GM19438 (cell line): Measurements from ENCODE around the gene SERTAD3.
"Not testable (repeated sequence)": the region's sequence is repeated elsewhere in the genome, so short reads cannot be mapped to it uniquely, and the experiment has no call there.

Source experiments
- ATAC-seq: cut with Tn5 transposase; IDR thresholded peaks from one replicate; pipeline ENCODE4 v1.9.1; 2021; ENCODE audit warnings: low read depth; ENCODE audit not compliant: unreplicated experiment

SERTAD3 gene, protein sequence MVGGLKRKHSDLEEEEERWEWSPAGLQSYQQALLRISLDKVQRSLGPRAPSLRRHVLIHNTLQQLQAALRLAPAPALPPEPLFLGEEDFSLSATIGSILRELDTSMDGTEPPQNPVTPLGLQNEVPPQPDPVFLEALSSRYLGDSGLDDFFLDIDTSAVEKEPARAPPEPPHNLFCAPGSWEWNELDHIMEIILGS

DNA sequence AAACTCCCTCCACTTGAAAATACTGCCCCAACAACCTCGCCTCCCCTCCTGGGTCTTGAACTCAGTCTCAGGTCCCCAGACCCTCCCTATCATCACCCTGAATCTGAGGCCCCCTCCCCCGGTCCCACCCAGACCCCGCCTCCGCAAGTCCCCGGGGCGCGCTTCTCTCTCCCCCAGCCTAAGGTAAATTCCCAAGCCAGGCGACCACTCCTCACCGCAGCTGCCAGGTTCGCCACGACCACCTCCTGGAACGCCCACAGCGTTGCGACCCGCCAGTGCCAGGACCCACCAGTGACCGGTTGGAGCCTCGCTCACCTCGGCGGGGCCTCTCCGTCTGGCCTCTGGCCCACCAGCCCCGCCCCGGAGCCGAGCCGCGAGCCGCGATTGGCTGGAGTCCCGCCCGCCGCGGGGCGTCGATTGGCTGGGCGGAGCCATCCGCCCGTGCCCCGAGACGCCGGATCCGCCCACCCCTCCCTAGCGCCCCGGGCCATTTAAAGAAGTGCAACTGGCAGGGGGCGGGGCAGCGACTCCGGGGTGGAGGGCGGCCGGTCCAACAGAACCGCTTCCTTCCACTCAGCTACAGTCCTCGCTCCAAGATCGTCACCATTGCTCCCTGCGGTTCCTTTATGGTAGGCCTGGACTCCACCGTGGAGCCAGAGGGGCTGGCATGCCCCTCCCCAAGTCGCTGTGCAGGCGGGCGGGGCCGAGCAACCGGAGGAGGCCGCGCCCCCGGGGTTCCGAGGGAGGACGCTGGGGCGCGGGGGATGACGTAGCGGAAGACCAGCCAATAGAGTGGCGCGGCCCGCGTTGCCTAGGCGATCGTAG lies at the start of gene SERTAD3:
SERTAD3 (minus strand) TSS at position 336 of the 825 bp plus-strand sequence. CDS start 2,255 bp downstream, outside the sequence.
- peak; percentile 55 for ATAC-seq

DNA sequence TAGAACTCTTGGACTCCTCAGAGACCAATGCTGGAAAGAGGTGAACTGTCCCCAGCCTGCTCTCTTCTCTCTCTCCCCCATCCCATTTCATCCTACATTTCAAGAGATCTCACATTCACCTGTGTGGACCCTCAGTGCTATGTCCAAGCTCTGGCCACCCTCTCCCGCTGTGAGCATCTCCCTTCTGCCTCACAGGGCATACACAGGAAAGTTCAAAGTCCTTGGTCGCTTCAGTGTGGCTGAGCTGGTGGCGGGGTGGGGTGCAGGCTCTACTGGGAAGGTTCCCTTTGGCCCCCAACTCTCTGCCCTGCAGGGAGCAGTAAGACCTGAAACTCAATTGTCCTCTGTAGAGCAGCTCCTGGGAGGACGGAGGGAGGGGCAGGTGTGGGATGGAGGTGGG lies 49.6 kb upstream of the SERTAD3 start:
- no peak for ATAC-seq

DNA sequence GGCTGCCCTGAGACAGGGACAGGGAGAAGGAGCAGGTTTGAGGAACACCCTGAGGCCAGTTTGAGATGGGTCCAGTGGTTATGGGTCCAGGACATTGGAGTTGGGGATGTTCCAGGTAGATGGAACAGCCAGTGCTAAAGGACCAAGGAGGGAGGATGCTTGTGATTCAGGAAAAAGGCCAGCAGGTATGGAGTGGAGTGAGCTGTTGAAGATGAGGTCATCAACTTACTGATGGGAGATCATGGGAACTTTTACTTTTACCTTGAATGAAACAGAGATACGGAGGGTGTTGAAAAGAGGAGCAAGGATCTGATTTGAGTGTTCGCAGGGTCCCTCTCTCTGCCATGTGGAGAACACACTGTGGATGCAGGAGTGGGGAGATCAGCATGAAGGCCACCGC lies 48.1 kb upstream of the SERTAD3 start:
- ATAC-seq, result no peak

DNA sequence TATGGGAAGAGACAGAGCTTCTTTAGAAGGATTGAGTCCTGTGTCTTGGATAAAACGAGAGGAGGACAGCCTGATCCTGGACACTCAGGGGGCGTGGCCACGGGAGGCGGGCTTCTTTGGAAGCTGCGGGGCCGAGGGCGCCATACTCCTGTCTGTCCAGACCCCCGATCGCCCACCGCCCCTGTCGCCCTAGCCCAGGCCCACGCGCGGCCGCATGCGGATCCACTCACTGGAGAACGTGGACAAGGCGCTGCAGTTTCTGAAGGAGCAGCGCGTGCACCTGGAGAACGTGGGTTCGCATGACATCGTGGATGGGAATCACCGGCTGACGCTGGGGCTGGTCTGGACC lies 45.7 kb upstream of the SERTAD3 start:
- ATAC-seq, result no peak

DNA sequence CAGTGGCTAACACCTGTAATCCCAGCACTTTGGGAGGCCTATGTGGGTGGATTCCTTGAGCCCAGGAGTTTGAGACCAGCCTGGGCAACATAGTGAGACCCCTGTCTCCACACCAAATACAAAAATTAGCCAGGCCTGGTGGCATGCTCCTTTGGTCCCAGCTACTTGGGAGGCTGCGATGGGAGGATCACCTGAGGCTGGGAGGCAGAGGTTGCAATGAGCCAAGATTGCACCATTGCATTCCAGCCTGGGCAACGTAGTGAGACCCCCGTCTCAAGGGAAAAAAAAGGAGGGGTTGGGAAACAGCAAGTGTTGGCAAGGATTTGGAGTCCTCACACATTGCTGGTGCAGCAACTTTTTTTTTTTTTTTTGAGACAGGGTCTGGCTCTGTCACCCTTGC lies 41.9 kb upstream of the SERTAD3 start:
- no peak for ATAC-seq

DNA sequence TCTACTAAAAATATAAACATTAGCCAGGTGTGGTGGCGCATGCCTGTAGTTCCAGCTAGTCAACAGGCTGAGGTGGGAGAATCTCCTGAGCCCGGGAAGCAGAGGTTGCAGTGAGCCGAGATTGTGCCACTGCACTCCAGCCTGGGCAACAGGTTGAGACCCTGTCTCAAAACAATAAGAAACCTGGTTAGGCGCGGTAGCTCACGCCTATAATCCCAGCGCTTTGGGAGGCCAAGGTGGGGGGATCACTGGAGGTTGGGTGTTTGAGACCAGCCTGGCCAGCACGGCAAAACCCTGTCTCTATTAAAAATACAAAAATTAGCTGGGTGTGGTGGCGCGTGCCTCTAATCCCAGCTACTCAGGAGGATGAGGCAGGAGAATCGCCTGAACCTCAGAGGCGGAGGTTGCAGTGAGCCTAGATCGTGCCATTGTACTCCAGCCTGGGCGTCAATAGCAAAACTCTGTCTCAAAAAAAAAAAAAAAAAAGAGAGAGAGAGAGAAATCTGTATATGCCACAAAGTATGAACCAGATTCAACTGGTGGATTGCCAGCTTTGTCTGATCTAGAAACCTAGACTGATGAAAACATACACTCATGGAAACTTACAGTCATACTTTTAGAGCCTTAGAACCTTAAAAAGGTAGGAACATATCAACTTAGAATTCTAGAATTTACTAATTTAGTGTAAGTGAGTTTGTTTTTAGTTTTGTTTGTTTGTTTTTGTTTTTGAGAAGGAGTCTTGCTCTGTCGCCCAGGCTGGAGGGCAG lies 31.9 kb upstream of the SERTAD3 start:
- not testable (repeated sequence) for ATAC-seq

DNA sequence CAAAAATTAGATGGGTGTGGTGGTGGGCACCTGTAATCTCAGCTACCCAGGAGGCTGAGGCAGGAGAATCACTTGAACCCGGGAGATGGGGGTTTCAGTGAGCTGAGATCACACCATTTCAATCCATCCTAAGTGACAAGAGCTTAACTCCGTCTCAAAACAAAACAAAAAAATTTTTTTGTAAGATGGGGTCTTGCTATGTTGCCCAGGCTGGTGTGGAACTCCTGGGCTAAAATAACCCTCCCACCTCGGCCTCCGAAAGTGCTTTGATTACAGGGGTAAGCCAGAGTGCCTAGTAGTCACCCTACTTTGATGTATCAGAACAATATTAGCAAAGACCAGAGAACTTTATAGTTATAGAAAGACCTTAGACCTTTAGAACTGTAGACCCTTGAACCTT lies 30.6 kb upstream of the SERTAD3 start:
- ATAC-seq, result no peak

DNA sequence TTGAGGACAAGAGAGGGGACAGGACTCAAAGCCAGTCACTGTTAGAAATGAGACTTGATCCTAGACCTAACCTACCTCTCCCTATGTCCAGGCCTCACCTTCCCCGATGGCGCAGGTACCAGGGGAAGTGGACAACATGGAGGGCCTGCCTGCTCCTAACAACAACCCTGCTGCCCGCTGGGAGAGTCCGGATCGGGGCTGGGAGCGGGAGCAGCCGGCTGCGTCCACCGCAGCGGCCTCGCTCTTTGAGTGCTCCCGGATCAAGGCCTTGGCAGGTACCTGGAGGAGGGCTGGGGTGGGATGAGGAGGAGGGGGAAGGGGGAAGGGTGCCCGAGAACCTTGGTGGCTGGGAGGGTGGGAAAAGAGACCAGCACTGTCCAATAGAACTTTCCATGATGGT lies 28.4 kb upstream of the SERTAD3 start:
- ATAC-seq, result no peak

DNA sequence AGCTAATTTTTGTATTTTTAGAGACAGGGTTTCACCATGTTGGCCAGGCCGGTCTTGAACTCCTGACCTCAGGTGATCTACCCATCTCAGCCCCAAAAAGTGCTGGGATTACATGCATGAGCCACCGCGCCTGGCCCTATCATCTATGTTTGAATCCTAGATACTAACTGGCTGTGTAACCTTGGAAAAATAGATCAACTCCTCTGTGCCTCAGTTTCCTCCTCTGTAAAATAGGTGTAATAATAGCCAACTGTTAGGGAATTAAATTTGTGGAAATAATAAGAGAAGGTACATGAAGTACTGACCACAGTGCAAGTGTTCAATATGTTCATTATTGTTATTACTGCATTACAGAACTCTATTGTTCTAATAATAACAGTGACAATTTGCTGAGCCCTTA lies 27.0 kb upstream of the SERTAD3 start:
- no peak for ATAC-seq

DNA sequence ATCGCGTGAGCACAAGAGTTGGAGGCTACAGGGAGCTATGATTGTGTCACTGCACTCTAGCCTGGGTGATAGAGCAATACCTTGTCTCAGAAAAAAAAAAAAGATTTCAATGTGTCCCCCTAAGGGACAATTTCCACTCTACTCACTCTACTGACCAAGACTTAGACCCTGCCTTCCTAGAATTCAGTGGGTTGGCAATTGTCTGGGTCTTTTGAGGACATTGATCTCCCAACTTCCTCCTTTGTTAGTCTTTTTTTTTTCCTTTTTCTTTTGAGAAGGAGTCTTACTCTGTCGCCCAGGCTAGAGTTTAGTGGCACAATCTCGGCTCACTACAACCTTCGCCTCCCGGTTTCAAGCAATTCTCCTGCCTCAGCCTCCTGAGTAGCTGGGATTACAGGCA lies 24.9 kb upstream of the SERTAD3 start:
- ATAC-seq, result no peak

DNA sequence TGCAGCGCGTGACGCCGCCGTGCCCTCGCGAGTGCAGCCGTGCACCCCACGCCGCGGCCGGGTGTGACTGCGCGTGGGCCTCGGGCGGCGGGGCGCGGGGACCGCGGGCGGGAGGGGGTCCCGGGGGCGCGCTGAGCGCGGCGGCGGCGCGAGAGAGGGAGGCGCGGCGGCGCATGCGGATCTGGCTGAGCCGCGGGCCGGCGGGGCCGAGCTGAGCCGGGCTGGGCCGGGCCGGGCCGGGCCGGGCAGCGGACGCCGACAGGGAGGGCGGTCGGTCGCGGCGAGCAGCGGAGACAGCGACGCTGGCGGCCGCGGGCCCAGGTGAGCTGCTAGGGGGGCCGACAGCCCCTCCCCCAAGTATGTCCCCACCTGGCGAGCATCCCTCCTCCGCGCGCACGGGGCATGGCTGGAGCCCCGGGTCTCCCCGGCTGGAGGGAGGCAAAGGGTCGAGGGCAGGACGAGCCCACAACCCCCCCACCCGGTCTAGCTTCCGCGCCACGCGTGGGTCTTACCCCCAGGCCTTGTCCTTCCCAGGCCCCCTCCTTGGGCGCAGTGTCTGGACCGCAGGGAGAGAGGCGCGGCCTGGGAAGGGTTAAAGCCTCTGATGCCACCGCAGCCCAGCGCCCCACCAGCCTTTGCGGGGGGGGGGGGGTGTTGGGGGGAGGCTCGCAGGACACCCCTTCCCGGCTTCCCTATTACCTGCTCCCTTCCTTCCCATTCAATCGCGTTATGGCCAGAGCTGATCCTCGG lies 23.0 kb upstream of the SERTAD3 start, which contains the start of gene SPTBN4:
SPTBN4 (plus strand) TSS at position 17 of the 750 bp plus-strand sequence. CDS start 5,621 bp downstream, outside the sequence.
- no peak for ATAC-seq

DNA sequence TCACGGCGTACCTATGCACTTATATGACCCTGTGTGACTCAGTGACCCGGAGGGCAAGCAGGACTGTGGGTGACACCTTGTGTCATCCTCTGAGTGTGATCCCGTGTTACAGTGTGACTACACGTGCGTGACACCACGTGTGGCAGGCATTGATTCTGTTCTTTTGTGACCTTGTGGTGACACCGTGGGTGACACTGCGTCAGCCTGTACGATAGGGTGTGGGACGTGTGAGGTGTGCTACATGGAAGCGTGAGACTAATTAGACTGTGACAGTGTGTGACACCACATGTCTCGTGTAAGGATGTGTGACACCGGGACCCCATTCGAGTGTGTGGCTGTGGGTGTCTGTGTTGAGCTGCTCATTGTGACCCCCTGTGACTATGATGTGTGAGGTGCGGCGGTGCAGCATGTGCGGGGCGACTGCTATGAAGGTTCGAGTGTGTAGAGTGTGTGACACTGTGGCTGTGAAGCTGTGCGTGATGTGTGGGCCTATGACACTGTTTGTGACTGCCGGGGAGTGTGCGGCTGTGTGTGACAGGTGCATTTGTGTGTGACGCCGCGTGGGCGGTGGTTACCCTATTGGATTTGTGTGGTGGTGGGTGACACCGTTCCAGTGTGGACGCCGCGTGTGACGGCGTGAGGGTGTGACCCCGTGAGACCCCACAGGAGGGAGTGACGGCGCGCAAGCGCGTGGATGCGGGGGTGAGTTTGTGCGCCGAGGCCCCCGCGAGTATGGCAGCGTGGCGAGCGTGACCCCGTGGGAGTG lies 22.3 kb upstream of the SERTAD3 start:
- ATAC-seq, result no peak

DNA sequence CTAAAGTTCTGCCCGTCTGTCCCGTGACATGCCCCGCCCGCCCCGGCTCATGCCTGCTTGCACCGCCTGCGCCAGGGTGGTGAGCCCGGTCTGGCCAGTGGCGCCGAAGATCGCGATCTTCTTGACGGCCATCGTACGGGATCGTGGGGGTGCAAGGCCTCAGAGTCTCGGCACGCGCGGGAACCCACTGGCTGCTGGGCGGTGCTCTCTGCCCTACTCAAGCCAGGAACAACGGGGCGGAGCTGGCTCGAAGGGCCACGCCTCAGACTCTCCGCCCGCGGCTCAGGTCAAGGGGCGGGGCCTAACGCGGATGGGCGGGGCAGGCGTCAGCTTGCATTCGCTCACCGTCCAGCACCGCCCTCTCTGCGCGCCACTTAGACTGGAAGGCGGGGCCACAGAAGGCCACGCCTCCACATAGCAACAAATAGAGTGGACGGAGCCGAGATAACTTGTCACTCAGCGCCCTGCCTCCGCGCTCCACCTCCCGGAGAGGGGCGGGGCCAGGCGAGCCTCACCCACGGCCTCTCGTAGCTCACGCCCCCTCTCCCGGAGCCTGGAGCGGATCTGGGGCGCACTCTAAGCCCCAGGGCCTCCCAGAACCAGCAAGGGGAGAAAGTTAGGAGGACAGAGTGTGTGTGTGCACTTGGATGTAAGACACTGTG lies 21.6 kb upstream of the SERTAD3 start, which contains the start of gene BLVRB:
BLVRB (minus strand) TSS at position 189 of the 662 bp plus-strand sequence; CDS start at position 132, 57 bp downstream.
- ATAC-seq, result peak; percentile 76

DNA sequence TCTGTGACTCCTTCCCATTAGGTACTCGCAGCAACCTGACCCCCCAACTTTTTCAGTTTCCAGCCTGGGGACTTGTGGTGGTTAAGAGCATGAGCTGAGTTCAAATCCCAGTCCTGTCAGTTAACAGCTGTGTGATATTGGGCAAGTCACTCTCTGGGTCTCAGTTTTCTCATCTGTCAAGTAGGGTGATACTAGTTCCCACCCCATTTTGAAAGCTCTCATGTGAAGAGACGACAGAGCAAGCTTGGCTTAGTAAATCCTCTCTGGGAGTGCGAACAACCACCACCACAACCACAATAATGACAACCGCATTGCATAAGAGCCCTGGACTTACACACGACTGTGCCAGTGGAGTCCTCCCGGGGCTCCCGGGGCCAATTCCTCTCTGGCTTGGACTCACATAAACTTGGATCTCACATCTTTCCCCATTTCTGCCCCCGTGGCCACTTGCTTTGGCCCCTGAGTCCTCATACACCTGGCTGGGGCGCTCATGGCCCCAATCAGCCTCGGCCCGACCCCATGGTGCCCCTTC lies 21.0 kb upstream of the SERTAD3 start:
- no peak for ATAC-seq

DNA sequence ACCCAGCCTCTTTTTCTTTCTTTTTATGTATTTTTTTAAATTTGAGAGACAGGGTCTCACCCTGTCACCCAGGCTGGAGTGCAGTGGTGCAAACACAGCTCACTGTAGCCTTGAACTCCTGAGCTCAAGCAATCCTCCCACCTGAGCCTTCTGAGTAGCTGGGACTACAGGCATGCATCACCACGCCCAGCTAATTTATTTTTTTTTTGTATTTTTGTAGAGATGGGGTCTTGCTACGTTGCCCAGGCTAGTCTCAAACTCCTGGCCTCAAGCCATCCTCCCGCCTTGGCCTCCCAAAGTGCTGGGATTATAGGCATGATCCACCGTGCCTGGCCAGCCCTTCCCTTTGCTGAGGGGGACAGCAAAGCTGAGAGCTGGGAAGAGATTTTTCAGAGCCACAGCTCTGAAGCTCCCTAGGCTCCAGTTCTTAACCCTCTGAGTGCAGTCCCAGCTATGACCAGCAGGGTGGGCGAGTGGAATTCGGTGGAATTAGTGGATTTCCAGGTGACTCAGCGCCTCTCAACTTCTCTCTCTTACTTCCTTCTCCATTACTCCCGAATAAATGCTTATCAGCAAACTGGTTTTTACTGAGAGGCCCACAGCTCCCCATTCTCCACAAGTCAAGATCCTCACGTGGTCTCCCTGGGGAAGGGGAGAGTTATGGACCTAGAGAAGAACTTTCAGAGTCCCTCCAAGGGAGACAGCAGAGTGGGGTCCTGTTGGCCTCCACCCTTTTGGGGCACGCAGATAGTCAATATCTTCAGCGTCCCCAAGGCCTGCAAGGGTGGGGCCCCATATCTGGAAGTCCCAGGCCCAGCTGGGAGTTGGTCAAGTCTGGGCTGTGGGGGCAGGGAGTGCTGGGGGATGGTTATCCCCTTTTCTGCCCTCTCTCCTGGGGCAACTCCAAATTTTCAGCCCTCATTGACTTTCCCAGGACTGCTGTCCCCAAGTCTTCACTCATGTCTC lies 20.2 kb upstream of the SERTAD3 start:
- ATAC-seq, result no peak

DNA sequence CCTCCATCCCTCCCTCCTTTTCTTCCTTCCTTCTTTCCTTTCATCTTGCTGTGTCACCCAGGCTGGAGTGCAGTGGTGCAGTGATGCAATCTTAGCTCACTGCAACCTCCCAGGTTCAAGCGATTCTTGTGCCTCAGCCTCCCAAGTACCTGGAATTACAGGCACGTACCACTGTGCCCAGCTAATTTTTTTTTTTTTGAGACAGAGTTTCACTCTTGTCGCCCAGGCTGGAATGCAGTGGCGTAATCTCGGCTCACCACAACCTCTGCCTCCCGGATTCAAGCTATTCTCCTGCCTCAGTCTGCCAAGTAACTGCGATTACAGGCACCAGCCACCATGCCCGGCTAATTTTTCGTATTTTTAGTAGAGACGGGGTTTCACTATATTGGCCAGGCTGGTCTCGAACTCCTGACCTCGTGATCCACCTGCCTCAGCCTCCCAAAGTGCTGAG lies 19.5 kb upstream of the SERTAD3 start:
- not testable (repeated sequence) for ATAC-seq

DNA sequence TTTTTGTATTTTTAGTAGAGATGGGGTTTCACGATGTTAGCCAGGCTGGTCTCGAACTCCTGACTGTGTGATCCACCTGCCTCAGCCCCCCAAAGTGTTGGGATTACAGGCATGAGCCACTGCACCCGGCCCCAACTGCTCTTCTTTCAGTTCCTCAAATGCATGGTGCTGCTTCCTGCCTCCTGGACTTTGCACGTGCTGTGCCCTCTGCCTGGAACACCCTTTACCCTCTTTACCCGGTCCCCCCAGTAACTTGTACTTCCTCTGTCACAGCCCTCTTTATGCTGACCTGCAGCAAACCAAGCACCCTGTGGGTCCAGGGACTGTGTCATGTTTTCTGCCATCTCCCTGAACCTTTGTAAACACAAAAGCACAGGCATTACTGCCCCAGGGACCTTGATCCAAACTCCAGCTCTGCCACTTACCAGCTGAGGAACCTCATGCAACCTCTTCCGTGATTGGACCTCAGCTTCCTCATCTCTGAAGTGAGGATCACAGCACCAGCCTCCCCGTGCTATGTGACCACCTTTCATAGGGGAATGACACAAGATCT lies 17.6 kb upstream of the SERTAD3 start:
- ATAC-seq, result no peak
